Liver (tissue), 3 donors: Measurements from ENCODE around the gene DDX23.

ENCODE experiments used
- FOXA1 ChIP-seq: IDR thresholded peaks from 2 replicates; pipeline ENCODE4 v1.6.1; 2016; ENCODE audit warnings: antibody characterized with exemption
- GABPA ChIP-seq, 2 donors: IDR thresholded peaks in 1 of 2; conservative IDR thresholded peaks in 1 of 2; 2 replicates each; pipeline ENCODE4 v1.6.1; 2016; ENCODE audit warnings: antibody characterized with exemption in 2 of 2, mild to moderate bottlenecking in 1 of 2, moderate library complexity in 1 of 2
- JUND ChIP-seq, 2 donors: IDR thresholded peaks; 2 replicates each; pipeline ENCODE4 v1.6.1; 2016; ENCODE audit warnings: antibody characterized with exemption in 2 of 2
- RXRA ChIP-seq, 2 donors: IDR thresholded peaks; 2 replicates each; pipeline ENCODE4 v1.6.1; 2017 to 2018; ENCODE audit warnings: antibody characterized with exemption in 2 of 2, mild to moderate bottlenecking in 1 of 2
- SP1 ChIP-seq: IDR thresholded peaks from 2 replicates; pipeline ENCODE4 v1.6.1; 2018; ENCODE audit warnings: antibody characterized with exemption, mild to moderate bottlenecking
- TAF1 ChIP-seq: conservative IDR thresholded peaks from 2 replicates; pipeline ENCODE4 v1.6.1; 2016; ENCODE audit warnings: antibody characterized with exemption, mild to moderate bottlenecking
- YY1 ChIP-seq: IDR thresholded peaks from 2 replicates; pipeline ENCODE4 v1.6.1; 2016; ENCODE audit warnings: antibody characterized with exemption, mild to moderate bottlenecking
- TF ChIP-seq, protein P1 (sequence below): IDR thresholded peaks from 2 replicates; pipeline ENCODE4 v1.6.1; 2016; ENCODE audit warnings: antibody characterized with exemption
- TF ChIP-seq, protein P2 (sequence below): fragments of 150-350 bp; IDR thresholded peaks from 2 replicates; pipeline ENCODE4 v1.5.1; 2017; ENCODE audit warnings: improper control_type of control experiment, low read depth, low read length; ENCODE audit not compliant: missing input control
- TF ChIP-seq, protein P3 (sequence below): IDR thresholded peaks from 2 replicates; pipeline ENCODE4 v1.6.1; 2016; ENCODE audit warnings: antibody characterized with exemption
- TF ChIP-seq, protein P4 (sequence below): IDR thresholded peaks from 2 replicates; pipeline ENCODE4 v1.6.1; 2016; ENCODE audit warnings: antibody characterized with exemption, mild to moderate bottlenecking
- TF ChIP-seq, protein P5 (sequence below): IDR thresholded peaks from 2 replicates; pipeline ENCODE4 v1.6.1; 2016; ENCODE audit warnings: antibody characterized with exemption
- donor health status: healthy.
- donor health status: healthy.

DNA sequence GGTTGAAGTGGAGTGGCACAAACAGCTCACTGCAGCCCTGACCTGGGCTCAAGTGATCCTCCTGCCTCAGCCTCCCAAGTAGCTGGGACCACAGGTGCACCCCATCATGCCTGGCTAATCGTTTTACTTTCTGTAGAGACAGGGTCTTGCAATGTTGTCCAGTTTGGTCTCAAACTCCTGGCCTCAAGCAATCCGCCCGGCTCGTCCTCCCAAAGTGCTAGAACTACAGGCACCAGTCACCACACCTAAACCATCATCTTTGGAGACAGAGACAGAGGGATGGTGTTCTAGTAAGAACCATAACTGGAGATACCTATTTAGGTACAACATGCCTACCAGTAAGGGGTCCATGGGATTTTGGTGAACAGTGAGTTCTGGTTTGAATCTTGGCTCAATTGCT lies 2.5 kb upstream of the DDX23 start:
- TF ChIP-seq JUND (IDR thresholded peaks at IDR 0.05) (no peak), TAF1 (no peak), YY1 (no peak), RXRA (IDR thresholded peaks at IDR 0.05) (no peak), SP1 (no peak), GABPA (IDR thresholded peaks at IDR 0.05 in 1 of 2, conservative IDR thresholded peaks at IDR 0.05 in 1 of 2) (no peak), FOXA1 (no peak)
- TF ChIP-seq, protein P1, sequence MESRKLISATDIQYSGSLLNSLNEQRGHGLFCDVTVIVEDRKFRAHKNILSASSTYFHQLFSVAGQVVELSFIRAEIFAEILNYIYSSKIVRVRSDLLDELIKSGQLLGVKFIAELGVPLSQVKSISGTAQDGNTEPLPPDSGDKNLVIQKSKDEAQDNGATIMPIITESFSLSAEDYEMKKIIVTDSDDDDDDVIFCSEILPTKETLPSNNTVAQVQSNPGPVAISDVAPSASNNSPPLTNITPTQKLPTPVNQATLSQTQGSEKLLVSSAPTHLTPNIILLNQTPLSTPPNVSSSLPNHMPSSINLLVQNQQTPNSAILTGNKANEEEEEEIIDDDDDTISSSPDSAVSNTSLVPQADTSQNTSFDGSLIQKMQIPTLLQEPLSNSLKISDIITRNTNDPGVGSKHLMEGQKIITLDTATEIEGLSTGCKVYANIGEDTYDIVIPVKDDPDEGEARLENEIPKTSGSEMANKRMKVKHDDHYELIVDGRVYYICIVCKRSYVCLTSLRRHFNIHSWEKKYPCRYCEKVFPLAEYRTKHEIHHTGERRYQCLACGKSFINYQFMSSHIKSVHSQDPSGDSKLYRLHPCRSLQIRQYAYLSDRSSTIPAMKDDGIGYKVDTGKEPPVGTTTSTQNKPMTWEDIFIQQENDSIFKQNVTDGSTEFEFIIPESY: no peak
- TF ChIP-seq, protein P2, sequence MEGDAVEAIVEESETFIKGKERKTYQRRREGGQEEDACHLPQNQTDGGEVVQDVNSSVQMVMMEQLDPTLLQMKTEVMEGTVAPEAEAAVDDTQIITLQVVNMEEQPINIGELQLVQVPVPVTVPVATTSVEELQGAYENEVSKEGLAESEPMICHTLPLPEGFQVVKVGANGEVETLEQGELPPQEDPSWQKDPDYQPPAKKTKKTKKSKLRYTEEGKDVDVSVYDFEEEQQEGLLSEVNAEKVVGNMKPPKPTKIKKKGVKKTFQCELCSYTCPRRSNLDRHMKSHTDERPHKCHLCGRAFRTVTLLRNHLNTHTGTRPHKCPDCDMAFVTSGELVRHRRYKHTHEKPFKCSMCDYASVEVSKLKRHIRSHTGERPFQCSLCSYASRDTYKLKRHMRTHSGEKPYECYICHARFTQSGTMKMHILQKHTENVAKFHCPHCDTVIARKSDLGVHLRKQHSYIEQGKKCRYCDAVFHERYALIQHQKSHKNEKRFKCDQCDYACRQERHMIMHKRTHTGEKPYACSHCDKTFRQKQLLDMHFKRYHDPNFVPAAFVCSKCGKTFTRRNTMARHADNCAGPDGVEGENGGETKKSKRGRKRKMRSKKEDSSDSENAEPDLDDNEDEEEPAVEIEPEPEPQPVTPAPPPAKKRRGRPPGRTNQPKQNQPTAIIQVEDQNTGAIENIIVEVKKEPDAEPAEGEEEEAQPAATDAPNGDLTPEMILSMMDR: no peak
- TF ChIP-seq, protein P3, sequence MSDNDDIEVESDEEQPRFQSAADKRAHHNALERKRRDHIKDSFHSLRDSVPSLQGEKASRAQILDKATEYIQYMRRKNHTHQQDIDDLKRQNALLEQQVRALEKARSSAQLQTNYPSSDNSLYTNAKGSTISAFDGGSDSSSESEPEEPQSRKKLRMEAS: no peak
- TF ChIP-seq, protein P4, sequence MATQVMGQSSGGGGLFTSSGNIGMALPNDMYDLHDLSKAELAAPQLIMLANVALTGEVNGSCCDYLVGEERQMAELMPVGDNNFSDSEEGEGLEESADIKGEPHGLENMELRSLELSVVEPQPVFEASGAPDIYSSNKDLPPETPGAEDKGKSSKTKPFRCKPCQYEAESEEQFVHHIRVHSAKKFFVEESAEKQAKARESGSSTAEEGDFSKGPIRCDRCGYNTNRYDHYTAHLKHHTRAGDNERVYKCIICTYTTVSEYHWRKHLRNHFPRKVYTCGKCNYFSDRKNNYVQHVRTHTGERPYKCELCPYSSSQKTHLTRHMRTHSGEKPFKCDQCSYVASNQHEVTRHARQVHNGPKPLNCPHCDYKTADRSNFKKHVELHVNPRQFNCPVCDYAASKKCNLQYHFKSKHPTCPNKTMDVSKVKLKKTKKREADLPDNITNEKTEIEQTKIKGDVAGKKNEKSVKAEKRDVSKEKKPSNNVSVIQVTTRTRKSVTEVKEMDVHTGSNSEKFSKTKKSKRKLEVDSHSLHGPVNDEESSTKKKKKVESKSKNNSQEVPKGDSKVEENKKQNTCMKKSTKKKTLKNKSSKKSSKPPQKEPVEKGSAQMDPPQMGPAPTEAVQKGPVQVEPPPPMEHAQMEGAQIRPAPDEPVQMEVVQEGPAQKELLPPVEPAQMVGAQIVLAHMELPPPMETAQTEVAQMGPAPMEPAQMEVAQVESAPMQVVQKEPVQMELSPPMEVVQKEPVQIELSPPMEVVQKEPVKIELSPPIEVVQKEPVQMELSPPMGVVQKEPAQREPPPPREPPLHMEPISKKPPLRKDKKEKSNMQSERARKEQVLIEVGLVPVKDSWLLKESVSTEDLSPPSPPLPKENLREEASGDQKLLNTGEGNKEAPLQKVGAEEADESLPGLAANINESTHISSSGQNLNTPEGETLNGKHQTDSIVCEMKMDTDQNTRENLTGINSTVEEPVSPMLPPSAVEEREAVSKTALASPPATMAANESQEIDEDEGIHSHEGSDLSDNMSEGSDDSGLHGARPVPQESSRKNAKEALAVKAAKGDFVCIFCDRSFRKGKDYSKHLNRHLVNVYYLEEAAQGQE: no peak
- TF ChIP-seq, protein P5, sequence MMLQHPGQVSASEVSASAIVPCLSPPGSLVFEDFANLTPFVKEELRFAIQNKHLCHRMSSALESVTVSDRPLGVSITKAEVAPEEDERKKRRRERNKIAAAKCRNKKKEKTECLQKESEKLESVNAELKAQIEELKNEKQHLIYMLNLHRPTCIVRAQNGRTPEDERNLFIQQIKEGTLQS: no peak
